ENCODE results near the gene RAD51B. TPM values are rescaled to one million over a fixed set of nuclear protein-coding genes. Genes with fewer than 3 reads are reported as not detected.
A peak's percentile ranks its signal among the peaks of the same experiment; 100 is the strongest.

RAD51B gene
- total and polyA plus RNA-seq, 2 of the 13 experiments (the other 11 are each of a cell fraction or from before 2014, with no cell fraction given): 7.0 to 9.5 TPM

DNA sequence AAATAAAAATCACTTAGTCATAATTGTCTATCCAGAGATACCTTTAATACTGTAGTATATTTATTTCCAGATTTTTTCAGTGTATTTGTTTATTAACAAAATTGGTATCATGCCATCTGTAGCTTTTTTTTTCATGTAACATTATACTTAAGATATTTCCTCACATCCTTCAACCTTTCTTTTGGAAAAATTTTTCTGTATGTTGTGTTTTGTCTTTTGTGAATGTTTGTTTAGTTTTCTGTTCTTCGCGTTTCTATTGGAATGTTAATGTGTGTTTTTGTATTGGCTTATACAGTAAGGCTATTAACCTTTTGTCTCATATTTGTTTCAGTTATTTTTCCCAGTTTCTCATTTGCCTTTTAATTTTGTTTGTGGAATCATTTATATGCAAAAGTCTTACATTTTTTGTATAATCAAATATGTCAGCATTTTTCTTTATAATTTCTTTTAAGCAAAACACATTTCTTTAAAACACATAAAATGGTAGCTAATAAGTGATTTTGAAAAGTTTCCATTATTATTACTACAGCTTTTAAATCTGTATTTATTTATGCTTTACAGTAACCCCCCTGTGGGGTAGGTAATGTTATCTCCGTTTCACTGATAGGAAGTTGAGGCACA lies 433.7 kb downstream of the RAD51B start:
- DNase-seq (ENCODE audit: low spot score) (no peak), ATAC-seq (no peak), FAIRE-seq (no peak)
- H3K9me3 ChIP-seq (ENCODE audit: low read length): no peaks in the 10 kb centered on the region
- intact Hi-C loops (cut with micrococcal nuclease; ENCODE audit: unreplicated experiment): loop anchor here (10.0 kb wide), 1 partner anchor 352 kb away; no protein-coding TSS in a partner anchor
- no peaks in the 10 kb centered on the region for H3K36me3 ChIP-seq (replicated peaks in 1 of 2; ENCODE audit: control insufficient read depth in 1 of 2, insufficient read depth in 2 of 2, low read length in 2 of 2)
- TF ChIP-seq KLF6 (CRISPR knock-in tag; IDR thresholded peaks at IDR 0.05): no peak
- TF ChIP-seq PRPF4 (IDR thresholded peaks at IDR 0.05; ENCODE audit: low read depth, low read length, poor library complexity, severe bottlenecking): no peak
- TF ChIP-seq, protein P1, sequence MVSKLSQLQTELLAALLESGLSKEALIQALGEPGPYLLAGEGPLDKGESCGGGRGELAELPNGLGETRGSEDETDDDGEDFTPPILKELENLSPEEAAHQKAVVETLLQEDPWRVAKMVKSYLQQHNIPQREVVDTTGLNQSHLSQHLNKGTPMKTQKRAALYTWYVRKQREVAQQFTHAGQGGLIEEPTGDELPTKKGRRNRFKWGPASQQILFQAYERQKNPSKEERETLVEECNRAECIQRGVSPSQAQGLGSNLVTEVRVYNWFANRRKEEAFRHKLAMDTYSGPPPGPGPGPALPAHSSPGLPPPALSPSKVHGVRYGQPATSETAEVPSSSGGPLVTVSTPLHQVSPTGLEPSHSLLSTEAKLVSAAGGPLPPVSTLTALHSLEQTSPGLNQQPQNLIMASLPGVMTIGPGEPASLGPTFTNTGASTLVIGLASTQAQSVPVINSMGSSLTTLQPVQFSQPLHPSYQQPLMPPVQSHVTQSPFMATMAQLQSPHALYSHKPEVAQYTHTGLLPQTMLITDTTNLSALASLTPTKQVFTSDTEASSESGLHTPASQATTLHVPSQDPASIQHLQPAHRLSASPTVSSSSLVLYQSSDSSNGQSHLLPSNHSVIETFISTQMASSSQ (IDR thresholded peaks at IDR 0.05; ENCODE audit: low read depth): no peak
- TF ChIP-seq, protein P1 (CRISPR knock-in tag; IDR thresholded peaks at IDR 0.05; ENCODE audit: borderline replicate concordance): no peak
- peak in 1 of 2 experiments; percentile 46; a peak in 1 of 4 replicates for TF ChIP-seq MAFK (conservative IDR thresholded peaks at IDR 0.05 in 1 of 2, IDR thresholded peaks at IDR 0.05 in 1 of 2; ENCODE audit: low read length in 2 of 2)
- H3K27me3 ChIP-seq (ENCODE audit: control insufficient read depth in 1 of 2, insufficient read depth in 2 of 2, low read length in 2 of 2): no peaks in the 10 kb centered on the region
- no peaks in the 10 kb centered on the region for H3K79me2 ChIP-seq (ENCODE audit: insufficient read depth, low read length)
- CTCF ChIA-PET (ENCODE audit: low intra/inter-chr PET ratio, low total read pairs): no interaction called here
- no peak overlapping the region for H3K27ac ChIP-seq (ENCODE audit: extremely low read length, insufficient read depth, low read length)
- no TSS peak for BruUV-seq (replicated peaks)
- peaks cover 67% of the 10 kb centered on the region for H3K4me1 ChIP-seq (ENCODE audit: insufficient read depth, low read length)
- POLR2A ChIA-PET: no interaction called here
- in situ Hi-C loops (cut with HindIII; ENCODE audit: extremely low pct_ligation_motif_present, low pct_unique_long_range_greater_than_20kb): no loop called here
- H3K4me3 ChIP-seq (replicated peaks in 1 of 3; ENCODE audit: insufficient read depth in 1 of 3, low read depth in 2 of 3, low read length in 3 of 3): no peak overlapping the region
- H2AFZ ChIP-seq (ENCODE audit: low read length): no peak overlapping the region
- WGBS (ENCODE audit: low lambda C conversion rate): 91% methylated on average over 3 of the region's 3 CpGs
- H3K9ac ChIP-seq (ENCODE audit: insufficient read depth, low read depth, low read length): no peak overlapping the region
- no peaks in the 10 kb centered on the region for H4K20me1 ChIP-seq (ENCODE audit: insufficient read depth, low read length)
- no peak overlapping the region for H3K4me2 ChIP-seq (ENCODE audit: low read depth, low read length)

All from HepG2 (cell line).